HG03064 (cell line): ENCODE results near the gene UFD1.

Experiments
- ATAC-seq: cut with Tn5 transposase; IDR thresholded peaks from one replicate; pipeline ENCODE4 v1.9.1; 2021; ENCODE audit warnings: low read depth; ENCODE audit not compliant: unreplicated experiment

UFD1 gene

DNA sequence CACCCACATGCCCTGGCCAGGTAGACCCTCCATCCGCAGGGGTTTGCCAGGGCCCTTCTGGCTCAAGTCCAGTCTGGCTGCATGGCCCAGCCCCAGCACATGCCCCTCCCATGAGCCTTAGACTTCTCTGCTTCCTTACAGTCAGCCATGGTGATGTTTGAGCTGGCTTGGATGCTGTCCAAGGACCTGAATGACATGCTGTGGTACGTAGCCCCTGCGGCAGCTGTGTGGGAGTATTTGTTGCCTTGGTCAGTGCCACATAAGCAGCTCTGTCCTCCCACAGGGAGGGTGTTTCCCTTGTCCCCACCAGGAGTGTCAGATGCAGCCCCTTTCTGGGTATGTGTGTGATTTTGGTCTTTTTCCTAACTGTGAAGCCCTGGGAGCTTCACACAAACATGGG is 18.3 kb upstream of the UFD1 start:
- no peak for ATAC-seq

DNA sequence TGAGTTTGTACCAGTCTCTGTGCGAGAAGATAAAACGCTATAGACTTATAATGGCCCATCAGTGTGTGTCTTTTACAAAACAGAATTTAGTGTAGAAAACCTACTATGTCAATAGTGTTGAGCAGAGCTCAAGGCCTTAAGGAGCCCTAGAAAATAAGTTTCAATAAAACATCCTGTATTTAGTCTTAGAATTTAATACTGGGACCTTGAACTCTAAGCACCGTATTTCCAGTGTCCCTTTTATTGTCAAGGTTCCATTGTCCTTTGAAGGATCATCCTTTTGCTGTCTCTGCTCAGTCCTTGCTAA is 17.3 kb upstream of the UFD1 start:
- ATAC-seq, result no peak

DNA sequence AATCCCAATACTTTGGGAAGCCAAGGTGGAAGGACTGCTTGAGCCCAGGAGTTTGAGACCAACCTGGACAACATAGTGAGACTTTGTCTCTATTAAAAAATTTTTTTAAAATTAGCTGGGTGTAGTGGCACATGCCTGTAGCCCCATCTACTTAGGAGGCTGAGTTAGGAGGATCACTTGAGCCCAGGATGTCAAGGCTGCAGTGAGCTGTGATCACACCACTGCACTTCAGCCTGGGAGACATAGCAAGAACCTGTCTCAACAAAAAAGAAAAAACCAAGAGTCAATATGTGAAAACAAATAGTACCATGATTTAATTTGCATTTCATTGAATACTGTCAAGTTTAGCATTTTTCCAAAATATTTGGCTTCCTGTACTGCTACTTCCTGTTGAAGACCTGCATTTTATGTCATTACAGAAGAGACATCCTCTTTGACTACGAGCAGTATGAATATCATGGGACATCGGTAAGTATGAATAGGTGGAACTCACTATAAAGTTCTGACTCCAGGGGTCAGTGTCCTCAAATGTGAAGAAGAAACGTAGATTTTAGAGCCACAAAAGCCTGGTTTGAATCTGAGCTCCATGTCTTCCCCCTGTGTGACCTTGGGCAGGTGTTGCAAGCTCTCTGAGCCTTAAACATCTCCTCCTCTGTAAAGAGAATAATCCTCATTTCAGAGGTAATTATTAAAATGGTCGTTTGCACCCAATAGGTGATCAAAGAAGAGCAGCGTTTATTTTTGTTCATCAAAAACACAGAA is 16.8 kb upstream of the UFD1 start:
- ATAC-seq, result no peak

DNA sequence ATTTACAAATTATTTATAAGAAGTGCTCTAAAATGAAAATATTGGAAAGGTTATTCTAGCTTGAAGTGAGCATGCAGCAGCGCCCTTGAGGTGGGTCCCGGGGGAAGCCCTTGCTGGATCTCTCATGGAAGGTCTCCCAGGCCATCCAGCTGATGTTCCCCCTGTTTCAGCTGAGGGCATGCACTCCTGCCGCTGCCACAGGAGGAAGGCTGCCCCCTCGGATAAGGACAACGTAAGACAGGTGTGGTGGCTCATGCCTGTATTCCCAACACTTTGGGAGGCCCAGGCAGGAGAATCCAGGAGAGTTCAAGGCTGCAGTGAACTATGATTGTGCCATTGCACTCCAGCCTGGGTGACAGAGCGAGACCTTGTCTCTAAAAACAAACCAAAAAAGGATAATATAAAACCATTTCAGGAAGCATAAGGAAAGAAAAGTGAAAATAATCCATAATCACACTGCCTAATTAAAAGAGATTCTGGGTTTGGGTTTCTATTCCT is 15.7 kb upstream of the UFD1 start:
- ATAC-seq, result no peak

DNA sequence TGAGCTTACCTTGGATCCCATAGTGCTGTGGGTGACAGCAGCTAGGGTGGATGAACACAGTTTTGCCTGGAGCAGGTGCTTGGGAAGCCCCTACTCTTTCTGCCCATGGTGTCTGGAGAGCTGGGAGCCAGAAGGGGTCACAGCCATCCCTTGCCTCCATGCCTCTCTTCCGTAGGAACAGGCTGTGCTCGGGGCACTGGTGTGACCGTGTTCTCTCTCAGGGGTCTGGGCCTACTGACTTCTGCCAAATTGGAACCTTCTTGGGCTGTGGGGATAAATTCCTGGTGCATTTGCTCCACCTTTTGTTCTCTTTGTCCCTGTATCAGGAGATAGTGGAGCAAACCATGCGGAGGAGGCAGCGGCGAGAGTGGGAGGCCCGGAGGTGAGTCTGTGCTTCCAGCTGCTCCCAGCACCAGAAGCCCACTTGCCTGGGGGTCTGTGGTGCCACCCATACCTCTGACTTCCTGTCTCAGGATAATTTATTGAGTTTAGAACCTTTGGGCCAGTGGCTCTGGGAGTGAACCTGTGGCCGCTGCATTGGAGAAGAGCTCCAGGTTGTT is 15.1 kb upstream of the UFD1 start:
- no peak for ATAC-seq

DNA sequence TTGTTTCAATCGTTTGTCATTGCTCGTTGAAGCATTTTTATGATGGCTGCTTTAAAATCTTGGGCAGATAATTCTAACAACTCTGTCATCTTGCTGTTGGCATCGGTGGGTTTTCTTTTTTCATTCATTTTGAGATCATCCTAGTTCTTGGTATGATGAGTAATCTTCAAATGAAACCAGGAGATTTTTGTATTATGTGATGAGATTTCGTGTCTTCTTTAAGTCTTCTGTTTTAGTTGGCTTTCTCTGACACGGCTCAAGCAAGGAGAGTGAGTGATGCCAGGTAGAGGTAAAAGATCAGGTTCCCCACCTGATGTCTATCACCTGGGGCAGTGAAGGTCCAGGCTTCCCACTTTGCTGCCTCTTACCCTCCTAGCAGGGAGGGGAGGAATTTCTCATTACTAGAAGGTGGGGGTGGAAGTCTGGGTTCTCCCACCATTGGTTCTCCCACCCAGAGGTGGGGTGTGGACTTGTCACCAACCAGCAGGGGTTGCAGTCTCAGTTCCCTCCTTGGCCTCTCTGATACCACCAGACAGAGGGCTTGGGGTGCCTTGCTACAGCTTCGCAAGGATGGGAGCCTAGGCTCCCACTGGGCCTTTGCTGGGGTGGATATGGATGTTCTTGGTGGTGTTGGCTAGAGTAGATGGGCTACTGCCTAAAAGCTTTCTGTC is 13.6 kb upstream of the UFD1 start:
- no peak for ATAC-seq

DNA sequence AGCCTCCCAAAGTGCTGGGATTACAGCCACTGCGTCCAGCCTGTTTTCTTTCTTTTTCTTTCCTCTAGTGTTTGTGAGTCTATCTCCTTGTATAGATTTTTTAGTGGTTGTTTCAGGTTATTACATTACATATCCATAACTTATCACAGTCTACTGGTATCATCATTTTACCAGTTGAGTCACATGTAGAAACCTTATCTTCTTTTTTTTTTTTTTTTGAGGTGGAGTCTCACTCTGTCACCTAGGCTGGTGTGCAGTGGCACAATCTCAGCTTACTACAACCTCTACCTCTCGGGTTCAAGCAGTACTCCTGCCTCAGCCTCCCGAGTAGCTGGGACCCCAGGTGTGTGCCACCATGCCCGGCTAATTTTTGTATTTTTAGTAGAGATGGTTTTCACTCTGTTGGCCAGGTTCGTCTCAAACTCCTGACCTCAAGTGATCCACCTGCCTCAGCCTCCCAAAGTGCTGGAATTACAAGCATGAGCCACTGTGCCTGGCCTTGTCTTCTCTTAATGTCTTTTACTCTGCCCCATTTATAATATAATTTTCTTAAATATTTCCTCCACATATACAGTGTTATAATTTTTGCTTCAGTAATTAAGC is 11.7 kb upstream of the UFD1 start:
- ATAC-seq, result no peak

DNA sequence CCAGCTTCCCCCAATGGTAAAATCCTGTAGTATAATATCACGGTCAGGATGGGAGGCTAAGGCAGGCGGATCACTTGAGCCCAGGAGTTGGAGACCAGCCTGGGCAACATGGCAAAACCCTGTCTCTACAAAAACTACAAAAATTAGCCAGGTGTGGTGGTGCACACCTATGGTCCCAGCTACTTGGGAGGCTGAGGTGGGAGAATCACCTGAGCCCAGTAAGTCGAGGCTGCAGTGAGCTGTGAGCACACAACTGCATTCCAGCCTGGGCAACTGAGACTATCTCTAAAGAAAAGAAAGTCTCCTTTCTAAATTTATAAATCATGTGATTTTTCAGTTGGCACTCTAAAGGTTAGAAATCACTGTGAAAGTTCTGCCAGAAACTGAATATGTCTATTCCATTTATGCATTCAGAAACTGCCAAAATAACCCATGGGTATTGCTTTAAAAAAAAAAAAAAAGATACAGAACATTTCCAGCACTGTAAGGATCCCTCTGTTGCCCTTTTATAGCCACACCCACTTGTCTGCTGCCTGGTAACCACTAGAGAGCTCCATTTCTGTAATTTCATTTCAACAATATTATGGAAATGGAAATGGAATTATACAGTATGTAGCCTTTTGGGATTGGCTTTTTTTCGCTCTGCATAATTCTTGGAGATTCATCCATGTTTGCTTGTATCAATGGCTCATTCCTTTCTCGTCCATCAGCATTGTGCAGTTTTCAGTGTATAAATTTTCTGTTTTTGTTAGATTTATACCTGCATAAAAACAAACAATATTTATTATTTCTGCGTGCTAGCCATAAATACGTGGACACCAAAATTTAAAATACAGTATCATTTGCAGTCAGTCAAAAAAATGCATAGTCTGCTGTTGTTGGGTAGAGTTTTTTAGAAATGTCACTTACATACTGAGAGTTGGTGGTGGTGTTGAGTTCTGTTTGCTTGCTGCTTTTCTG is 10.2 kb upstream of the UFD1 start:
- no peak for ATAC-seq

DNA sequence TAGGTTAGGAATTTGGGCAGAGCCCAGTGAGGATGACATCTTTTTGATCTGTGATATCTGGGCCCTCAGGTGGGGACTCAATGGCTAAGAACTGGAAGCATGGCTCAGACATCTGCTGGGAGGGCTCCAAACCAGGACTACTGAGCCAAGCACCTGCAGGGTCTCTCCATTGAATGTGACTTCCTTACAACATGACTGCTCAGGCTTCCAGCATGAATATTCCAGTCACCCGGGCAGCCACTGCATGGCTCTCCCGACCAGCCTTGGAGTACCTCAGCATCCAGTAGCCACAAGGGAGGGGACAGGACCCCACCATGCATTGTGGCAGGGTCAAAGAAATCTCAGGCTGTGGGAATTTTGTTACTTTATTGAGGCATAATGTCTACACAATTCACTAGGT is 9.3 kb upstream of the UFD1 start:
- ATAC-seq, result no peak

DNA sequence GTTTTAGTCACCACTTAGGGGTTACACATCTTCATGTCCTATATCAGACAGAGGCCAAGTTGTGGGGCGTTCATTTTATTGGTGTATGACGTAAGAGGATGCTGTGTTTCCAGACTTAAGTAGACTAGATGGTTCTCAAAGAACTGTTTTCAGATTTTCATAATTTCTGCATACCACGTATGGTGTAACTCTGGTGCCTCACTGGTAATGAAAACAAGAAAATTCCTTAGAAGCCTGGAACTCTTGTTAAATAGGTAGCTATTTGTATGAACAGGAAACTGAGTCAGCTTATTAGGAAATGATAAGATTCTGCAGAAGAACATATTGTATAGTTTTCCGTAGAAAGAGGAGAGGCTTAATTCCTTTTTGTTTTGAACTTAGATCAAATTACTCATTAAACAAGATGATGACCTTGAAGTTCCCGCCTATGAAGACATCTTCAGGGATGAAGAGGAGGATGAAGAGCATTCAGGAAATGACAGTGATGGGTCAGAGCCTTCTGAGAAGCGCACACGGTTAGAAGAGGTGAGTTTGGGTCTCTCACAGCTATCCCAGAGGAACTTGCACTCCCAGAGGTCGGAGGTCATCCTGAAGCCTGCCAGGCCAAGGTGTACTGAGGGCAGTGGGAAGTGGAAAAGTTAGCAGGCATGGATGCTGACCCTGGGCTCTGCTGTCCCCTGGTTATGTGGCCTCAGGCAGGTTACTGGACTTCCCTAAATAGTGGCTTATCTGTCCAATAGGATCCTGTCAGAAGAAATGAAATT is 4.7 kb upstream of the UFD1 start:
- ATAC-seq, result no peak

DNA sequence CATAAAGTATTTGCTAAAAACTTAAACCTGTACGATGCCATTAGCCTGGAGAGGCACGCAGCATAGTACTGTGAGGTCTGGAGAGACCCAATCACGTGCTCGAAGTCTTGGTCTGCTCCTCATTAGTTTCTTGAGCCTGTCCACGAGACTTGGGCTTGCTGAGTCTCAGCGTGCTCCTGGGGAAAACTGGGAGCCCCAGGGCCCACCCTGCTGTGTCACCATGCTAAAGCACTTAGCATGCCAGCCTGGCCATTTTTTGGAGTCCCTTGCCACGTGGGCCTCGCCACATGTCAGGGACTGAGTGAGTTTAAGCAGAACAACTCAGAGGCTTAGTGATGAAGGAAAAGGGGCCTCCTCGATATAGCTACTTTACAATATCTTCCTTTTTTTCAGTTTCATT is 3.3 kb upstream of the UFD1 start:
- no peak for ATAC-seq

DNA sequence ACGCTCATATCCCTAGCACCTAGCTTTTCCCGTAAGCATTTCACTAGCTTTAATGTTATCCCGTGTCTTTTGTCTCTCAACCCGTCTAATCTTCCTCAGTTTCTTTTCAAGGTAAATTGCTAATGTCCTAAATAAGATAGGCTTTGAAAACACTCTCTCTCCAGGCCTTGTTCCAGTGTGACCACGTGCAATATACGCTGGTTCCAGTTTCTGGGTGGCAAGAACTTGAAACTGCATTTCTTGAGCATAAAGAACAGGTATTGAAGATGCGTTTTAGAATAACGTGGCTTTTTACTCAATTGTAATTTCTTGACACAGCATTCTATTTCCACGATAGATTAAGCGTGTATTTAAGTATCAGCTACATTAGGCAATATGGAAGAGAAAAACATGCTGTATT is 1.8 kb upstream of the UFD1 start:
- no peak for ATAC-seq

DNA sequence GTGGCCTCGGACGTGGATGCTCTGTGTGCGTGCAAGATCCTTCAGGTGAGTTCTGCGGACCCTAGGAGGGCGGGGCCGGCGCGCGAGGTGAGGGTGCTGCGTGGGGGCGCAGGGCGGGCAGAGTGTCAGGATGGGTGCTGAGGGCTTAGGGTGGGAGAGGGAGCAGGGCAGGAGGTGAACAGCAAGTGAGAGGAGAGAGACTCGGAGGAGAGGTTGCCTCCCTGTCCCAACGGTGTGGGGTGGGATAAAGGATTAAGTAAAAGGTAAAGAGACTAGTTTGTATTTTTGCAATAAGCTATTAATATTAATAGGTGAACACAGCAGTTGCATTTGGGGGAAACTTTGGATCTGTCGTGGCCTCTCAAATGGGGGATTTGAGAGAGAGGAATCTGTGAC is 1.2 kb upstream of the UFD1 start:
- ATAC-seq, result no peak

DNA sequence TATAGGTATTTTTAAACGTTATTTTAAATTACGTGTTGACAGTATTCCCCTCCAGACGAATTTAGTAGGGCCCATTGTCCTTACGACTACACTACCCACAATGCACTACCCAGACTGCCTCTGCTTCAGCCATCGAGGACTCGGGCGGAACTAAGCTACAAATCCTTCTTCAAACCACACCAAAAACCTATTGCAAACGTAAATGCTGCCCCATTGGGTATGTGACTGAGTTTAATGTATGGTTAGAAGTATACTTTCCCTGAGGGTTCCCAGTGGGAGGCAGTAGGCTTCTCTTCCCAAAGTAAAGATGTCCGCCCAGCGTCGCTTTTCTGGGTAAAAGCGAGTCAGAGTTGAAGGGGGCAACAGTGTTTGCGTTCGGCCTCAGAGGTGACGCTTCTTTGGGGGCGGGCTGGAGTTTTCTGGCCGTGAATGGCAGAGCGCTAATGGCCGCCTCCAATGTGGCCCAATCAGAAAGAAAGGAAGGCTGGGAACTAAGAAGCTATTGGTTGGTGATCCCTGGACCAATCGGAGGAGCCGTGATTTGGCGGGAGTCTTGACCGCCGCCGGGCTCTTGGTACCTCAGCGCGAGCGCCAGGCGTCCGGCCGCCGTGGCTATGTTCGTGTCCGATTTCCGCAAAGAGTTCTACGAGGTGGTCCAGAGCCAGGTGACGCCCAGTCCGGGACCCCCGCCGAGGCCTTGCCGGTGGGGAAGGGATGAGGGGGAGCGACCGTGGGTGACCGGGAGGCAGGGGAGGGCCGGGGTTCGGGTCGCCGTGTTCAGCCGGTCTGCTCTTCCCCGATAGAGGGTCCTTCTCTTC is 571 bp upstream of the UFD1 start, which contains the start of gene CDC45:
Gene CDC45 (plus strand): TSS at position 566 of the 818 bp plus-strand sequence. CDS start 49 bp downstream, at position 615.
- peak; percentile 76 for ATAC-seq

DNA sequence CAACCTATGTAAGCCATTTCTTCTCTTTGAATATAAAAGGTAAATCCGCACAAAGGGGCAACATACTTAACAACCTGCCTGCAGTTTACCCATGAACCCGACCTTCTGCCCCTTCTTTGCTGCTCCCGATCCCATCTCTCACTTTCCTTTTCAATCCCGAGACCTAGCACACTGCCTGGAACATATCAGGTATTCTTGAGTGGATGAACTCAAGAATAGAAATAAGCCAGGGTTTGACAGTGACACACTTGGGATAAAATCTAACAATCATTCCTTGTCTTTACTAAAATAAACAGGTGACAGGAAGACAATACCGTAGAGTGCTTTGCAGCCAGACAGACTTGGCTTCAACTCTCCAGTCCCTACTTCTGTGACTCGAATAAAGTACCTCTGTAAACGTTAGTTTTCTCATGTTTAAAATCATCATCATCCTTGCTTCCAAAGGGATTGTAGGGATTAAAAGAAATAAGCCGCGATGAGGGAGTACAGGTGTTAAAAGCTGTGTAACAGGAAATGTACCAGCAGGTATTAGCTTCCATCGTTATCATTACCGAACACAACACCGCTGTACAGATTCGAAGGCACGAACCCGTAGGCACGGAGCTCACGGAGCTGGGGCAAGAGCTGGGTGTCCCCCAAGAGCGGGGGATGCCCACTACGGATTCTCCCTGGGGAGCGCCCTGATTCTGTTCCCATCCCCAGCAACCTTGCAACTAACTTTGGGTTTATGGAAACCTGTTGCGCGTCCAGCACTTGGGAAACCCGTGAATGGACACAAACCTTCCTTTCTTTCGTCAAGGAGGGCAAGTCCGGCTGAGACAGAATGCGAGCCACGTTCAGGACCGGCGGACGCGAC is 720 bp downstream of the UFD1 start:
- no peak for ATAC-seq

DNA sequence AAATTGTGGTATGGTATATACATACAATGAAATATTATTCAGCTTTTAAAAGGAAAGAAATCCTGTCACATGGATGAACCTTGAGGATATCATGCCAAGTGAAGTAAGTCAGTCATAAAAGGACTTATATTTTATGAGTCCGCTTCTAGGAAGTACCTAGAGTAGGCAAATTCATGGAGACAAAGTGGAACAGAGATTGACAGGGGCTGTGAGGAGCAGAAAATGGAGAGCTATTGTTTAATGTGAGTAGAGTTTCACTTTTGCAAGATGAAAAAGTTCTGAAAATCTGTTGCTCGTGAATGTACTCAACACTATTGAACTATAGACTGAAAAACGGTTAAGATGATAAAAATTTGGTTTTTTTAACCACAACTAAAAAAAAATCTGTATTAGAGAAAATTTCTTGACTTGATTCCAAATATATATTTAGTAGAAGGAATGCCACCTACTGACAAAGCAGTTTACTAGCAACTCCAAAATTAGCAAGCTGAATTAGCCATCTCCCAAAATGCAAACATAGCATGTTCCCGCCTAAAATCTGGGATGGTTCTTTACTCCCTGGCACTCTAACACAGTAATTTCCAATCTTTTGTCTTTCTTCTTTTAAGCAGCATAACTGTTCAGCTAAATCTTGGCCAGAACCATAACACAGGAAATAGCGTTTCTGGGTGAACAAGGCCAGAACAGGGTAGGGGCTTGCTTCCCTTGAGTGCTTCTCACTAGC is 1.5 kb downstream of the UFD1 start:
- no peak for ATAC-seq

DNA sequence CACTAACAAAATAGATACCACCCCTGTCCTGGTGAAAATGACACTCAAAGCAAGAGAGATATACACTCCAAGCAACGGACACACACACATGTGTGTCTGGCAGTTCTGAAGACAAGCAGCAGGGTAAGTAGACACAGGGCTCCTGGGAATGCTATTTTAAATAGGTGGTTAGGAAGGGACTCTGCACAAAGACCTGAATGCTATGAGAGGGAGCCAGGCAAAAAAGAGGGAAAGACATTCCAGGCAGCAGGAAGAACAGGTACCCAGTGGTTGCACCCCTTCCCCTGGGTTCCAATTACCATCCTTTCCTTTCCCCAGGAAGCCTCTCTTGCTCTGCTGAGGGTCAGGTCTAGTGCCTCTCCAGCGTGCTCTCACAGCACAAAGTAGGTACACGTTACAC is 3.0 kb downstream of the UFD1 start:
- ATAC-seq, result no peak
